Embryonic facial prominence (tissue), 1 donor: ENCODE results near the gene GLB1L2.

Experiments
- DNase-seq: peaks from one replicate; pipeline ENCODE4 v3.0.0-alpha.2; 2016; ENCODE audit errors: extremely low spot score

GLB1L2 gene

GRCh38 chr11:134386945-134387344, 55.2 kb downstream of the GLB1L2 start:
- DNase-seq: no peak

DNA sequence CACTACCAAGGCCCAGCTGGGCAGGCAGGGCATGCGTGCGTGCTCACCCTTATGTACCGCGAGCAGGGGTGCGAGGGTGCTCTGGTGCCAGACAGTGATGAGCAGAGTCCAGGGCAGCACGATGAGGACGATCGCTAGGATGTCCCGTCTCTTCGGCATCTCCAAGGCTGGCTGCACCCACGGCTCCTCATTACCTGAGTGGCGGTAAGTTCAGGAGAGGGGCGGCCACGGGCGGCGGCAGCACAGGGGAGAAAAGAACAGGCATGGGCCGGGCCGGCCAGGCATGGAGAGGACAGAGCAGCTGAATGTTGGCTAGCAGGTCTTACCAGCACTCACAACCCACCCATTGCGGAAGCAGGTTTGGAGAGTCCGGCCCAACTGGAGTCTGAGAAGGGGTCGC, 55.7 kb downstream of the GLB1L2 start:
- no peak for DNase-seq

GRCh38 chr11:134388590-134388989, 56.8 kb downstream of the GLB1L2 start:
- no peak for DNase-seq

- no peak for DNase-seq
These were observed 57.8 kb downstream of the GLB1L2 start for GRCh38 chr11:134389464-134390180.

DNA sequence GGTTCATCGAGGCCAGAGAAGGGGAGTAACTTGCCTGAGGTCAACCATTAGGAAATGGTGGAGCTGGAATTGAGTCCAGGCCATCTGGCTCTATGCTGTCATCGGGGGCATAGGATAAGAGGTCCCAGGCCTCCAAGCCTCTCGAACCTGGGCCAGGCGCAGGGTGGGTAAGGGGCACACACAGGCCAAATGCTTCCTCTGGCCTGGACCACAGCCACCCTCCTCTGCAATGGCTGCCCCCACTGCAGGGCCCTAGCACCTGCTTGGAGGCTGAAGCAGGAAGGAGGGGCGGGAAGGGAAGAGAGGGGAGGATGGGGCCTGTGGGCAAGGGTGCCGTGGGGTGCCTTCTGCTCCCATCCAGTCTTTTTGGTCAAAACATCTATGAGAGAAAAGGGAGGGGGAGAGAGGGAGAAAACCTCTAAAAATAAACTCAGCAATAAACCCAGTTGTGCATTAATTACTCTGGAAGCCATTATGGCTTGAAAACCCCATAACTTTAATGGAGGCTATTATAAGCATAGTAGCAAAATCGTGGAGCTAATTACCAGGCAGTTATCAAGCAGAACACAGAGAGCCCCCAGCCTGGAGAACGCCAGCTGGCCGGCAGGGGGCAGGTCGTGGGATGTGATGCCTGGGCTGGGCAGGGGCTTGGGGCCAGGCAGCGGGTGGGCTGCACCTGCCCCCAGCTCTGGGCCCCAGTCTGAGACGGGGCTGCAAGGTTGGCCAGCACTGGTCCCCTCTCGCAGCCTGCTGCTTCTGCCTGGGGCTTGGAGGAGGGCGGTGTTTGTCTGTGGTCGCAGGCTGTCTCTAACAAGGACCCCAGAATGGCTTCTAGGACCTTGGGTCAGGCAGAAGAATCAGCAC, 59.1 kb downstream of the GLB1L2 start:
- no peak for DNase-seq

GRCh38 chr11:134391656-134392055, 59.9 kb downstream of the GLB1L2 start:
- no peak for DNase-seq

GRCh38 chr11:134392953-134393615, 61.3 kb downstream of the GLB1L2 start:
- no peak for DNase-seq

GRCh38 chr11:134393638-134394037, 61.9 kb downstream of the GLB1L2 start:
- no peak for DNase-seq

DNA sequence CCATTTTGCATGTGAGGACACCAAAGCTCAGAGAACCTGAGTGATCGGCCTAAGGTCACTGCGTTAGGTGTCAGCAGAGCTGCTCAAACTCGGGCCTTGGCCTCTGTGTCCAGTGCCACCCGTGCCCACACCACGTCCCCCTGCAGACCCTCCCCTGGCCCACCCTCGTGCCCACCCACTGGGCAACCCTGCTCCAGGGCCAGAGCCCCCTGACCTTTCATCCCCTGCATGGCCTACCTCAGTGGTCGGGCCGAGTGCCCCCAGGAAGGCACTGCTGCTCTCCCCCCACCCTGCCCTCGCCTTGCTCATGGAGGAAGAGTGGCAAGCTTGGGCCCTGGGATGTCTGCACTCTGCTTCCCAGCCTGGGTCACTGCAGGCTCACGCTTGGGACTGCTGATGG, 62.5 kb downstream of the GLB1L2 start:
- DNase-seq: no peak

GRCh38 chr11:134395002-134395401, 63.2 kb downstream of the GLB1L2 start:
- no peak for DNase-seq

GRCh38 chr11:134397304-134398078, 65.7 kb downstream of the GLB1L2 start:
- DNase-seq: no peak

DNA sequence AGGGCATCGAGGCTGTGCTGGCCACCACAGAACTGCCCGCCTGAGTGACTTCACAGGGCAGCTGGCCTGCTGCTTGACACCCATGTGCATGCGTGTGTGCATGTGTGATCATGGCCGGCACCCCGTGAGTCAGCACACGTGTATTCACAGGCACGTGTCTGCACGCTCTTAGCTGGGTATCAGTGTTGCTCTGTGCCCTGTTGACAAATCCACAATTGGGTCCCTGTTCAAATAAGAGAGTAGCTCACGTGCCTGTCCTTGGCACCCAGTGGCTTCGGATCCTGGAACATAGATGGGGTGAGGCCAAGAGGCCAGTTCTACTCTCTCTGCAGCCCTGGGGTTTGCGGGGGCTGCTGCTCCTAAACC, 66.3 kb downstream of the GLB1L2 start:
- DNase-seq: no peak

DNA sequence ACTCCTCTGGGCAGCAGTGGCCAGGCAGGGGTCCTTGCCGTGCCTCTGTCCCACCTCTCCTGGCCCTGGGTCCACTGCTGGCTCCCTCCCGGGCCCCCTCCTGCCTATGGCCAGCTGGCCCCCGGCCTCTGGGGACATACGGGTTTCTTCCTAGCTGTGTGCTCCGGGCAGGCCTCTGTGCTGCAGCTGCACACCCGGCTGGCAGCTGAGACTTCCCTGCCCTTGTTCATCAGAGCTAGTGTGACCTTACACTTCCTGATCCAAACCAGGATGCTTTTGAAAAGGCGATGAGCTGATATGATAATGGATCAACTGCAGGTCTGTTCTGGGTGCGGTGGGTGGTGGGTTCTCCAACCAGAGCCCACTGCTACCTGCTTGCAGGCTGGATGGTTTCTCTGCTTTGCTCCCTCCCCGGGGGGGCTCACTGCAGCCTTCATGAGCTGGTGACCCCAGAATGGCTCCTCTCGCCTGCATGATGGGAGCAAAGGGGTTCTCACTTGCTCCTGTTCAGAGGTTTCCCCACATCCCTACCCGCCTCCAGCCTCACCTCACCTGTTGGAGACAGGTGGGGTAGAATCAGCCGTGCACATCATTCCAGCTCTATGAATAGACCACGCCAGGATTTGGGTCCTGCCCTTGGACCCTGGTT, 67.0 kb downstream of the GLB1L2 start:
- no peak for DNase-seq

GRCh38 chr11:134399293-134399654, 67.5 kb downstream of the GLB1L2 start:
- no peak for DNase-seq

- DNase-seq: no peak
These were observed 68.2 kb downstream of the GLB1L2 start for GRCh38 chr11:134399996-134400395.

DNA sequence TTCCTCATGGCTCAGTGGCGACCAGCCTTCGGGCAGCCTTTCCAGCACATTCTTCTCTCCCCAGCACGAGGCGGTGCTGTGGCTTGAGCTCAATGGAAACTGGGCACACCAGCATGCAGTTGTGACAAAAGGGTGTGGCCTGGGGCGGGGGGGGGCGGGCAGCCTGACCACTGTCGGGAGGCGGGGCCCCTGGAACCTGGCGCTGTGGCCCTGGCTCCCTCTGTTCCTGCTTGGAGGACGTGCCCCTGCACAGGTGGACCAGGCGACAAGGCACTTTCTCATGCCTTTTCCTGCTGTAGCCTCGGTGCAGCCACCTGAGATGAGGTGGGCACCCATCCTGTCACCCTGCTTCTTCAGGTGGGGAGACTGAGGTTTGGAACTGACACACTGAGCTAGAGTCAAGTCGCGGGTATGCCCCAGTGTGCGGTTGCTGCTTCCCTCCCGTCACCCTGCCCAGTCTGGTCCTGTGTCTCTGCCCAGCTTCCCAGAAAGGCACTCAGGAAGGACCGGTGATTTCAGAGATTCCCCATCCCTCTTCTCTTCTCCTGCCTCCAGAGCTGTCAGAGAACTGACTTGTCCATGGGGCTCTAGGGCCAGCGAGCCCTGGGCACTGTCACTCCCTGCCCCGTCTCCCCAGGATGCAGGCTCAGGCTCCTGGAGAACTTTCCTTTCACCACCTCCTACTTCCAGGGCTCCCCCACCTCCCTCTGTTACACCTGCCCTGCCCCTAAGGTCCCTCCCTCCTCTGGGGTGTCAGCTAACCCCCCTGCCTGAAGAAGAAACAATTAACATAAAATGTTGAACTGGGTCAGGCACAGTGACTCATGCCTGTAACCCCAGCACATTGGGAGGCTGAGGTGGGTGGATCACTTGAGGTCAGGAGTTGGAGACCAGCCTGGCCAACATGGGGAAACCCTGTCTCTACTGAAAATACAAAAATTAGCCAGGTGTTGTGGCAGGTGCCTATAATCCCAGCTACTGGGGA, 70.3 kb downstream of the GLB1L2 start:
- DNase-seq: no peak

DNA sequence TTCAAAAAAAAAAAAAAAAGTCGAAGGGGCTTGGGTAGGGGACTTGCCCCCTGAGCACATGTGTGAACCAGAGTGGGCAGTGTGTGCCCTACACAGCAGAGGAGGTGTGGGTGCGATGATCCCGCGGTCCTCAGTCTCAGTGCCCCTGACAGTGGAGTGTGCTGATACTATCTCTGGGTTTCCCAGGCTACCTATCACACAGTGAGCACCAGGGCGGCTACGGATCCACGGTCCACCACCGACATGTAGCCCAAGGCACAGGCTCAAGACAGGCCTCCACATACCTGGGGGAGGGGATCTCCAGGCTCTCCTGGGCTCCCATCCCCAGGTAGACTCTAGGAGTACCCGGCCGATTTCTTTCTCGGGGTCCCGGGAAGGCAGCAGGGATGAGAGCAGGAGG, 71.1 kb downstream of the GLB1L2 start:
- DNase-seq: no peak

- DNase-seq: no peak
These were observed 73.0 kb downstream of the GLB1L2 start for GRCh38 chr11:134404575-134405341.

DNA sequence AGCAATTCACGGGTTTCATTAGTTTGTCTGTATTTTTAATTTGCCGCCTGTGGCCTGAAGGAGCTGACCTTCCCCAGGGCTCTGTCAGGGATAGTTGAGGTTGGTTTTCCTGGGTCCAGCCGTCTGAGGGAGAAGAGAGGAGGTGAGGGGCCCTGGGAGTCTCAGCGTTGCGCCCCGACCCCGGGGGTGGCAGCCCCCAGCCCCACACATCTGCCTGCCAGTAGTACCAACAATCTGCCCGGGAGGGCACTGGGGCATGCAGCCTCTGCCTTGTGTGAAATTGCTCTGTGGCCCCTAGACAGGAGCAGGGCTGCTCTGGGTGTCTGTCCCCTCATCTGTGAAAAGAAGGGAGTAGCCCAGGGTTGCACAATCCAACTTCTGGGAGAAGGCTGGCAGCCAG, 73.6 kb downstream of the GLB1L2 start:
- no peak for DNase-seq

DNA sequence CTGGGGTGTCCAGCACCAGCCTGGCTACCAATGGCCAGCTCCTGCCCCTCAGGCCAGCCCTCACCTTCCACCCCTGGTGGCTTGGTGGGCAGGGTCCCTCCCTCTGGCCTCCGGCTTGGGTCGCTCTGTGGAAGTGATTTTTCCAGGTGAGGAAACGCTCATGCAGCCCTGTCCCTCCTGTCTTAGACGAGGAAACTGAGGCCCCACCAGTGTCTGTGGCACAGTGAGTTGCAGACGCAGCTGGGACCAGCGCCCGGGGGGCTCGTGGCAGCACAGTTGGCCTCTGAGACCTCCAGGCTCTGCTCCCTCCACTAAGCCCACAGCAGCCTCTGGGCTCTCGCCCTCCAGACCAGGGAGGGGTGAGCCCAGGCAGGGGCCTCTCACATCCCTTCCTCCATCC, 74.1 kb downstream of the GLB1L2 start:
- no peak for DNase-seq
